ENCODE results near the gene UACA. TPM values are rescaled to one million over a fixed set of nuclear protein-coding genes. Genes with fewer than 3 reads are reported as not detected.

The UACA gene
- total RNA-seq, 4 donors from 2014 or later = 35.9 to 78.9 (median 50.5) TPM

GRCh38 chr15:70687482-70687881, 75.9 kb downstream of the UACA start:
- Histone ChIP-seq H3K4me3 (no peak overlapping the region), H3K4me1 (peaks cover 0 to 14% (median 0%) of the 10 kb centered on the region in 3 donors), H3K27ac (no peak overlapping the region), H3K9me3 (no peaks in the 10 kb centered on the region), H3K36me3 (peaks cover 0 to 39% of the 10 kb centered on the region in 2 donors), H3K27me3 (no peaks in the 10 kb centered on the region)
- WGBS, 2 donors (ENCODE audit: low coverage in 1 of 2) = 65 to 100% methylated on average over 1 to 3 of the region's 3 CpGs
- TF ChIP-seq, protein P1, sequence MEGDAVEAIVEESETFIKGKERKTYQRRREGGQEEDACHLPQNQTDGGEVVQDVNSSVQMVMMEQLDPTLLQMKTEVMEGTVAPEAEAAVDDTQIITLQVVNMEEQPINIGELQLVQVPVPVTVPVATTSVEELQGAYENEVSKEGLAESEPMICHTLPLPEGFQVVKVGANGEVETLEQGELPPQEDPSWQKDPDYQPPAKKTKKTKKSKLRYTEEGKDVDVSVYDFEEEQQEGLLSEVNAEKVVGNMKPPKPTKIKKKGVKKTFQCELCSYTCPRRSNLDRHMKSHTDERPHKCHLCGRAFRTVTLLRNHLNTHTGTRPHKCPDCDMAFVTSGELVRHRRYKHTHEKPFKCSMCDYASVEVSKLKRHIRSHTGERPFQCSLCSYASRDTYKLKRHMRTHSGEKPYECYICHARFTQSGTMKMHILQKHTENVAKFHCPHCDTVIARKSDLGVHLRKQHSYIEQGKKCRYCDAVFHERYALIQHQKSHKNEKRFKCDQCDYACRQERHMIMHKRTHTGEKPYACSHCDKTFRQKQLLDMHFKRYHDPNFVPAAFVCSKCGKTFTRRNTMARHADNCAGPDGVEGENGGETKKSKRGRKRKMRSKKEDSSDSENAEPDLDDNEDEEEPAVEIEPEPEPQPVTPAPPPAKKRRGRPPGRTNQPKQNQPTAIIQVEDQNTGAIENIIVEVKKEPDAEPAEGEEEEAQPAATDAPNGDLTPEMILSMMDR (IDR thresholded peaks at IDR 0.05) = no peak
- no peak for TF ChIP-seq EP300 (IDR thresholded peaks at IDR 0.05)
- TF ChIP-seq POLR2AphosphoS5 (IDR thresholded peaks at IDR 0.05) = no peak
- TF ChIP-seq POLR2A (IDR thresholded peaks at IDR 0.05) = no peak
- ATAC-seq = no peak

DNA sequence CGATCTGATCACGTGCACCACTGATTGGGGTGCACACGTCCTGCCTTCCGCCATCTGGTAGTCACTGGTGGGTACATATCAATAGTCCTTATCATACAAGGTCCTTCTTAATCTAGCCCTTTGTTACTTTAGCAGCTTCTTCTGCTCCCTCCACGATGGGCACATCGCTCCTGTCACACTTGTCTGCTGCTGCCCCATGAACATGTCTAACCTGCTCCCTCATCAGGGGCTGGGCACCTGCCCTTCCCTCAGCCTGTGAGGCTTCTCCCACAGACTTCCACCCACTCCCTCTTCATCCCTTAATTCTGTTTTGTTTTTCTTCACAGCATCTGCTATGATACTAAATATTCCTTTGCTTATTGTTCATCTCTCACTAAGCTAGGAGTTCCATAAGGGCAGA, 82.5 kb downstream of the UACA start:
- H3K4me1 ChIP-seq = peaks cover 0 to 26% (median 0%) of the 10 kb centered on the region in 3 donors
- no peaks in the 10 kb centered on the region for H3K9me3 ChIP-seq
- no peak overlapping the region for H3K27ac ChIP-seq
- H3K36me3 ChIP-seq = peaks cover 0 to 50% of the 10 kb centered on the region in 2 donors
- TF ChIP-seq POLR2A (IDR thresholded peaks at IDR 0.05) (no peak), POLR2AphosphoS5 (IDR thresholded peaks at IDR 0.05) (no peak), EP300 (IDR thresholded peaks at IDR 0.05) (no peak)
- TF ChIP-seq, protein P1 (IDR thresholded peaks at IDR 0.05) = no peak
- H3K4me3 ChIP-seq = no peak overlapping the region
- 72 to 83% methylated on average over 6 of the region's 6 CpGs for WGBS, 2 donors (ENCODE audit: low coverage in 1 of 2)
- ATAC-seq = no peak
- H3K27me3 ChIP-seq = no peaks in the 10 kb centered on the region

DNA sequence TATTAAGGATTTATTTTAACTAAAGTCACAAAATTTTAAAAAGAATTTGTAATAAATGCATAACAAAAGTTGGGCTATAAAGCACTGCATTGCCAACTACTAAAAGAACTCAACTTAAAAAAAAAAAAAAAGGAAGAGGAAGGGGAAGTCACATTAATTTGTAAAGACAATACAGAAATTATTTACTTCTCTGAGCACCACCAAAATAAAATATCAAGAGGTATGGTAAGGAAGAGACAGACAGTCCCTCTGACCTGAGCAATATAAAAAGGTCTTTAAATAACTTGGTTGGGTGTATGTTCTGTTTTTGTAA, 83.5 kb downstream of the UACA start:
- TF ChIP-seq EP300 (IDR thresholded peaks at IDR 0.05) (no peak), POLR2A (IDR thresholded peaks at IDR 0.05) (no peak), POLR2AphosphoS5 (IDR thresholded peaks at IDR 0.05) (no peak)
- TF ChIP-seq, protein P1 (IDR thresholded peaks at IDR 0.05) = no peak
- no peaks in the 10 kb centered on the region for H3K9me3 ChIP-seq
- H3K4me3 ChIP-seq = no peak overlapping the region
- H3K27ac ChIP-seq = no peak overlapping the region
- ATAC-seq = no peak
- H3K4me1 ChIP-seq = peaks cover 0 to 26% (median 0%) of the 10 kb centered on the region in 3 donors
- peaks cover 0 to 50% of the 10 kb centered on the region in 2 donors for H3K36me3 ChIP-seq
- H3K27me3 ChIP-seq = no peaks in the 10 kb centered on the region

DNA sequence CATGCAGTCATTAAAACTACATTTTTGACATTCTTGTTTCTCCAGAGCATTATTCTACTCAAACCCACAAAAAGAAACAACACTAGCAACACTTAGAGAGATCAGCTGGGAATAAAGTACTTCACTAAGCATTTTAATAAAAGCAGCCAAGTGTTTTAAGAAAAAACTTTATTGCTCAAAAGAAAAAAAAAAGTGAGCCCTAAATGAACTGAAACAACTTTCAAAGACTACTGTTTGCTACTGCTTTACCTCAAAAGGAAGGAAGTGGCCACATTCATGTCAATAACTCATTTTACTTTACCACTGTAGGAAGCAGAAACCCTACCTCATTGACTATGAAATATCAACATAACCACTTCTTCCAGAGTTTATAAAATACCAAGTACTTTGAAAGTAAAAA, 91.3 kb downstream of the UACA start:
- H3K27ac ChIP-seq = no peak overlapping the region

DNA sequence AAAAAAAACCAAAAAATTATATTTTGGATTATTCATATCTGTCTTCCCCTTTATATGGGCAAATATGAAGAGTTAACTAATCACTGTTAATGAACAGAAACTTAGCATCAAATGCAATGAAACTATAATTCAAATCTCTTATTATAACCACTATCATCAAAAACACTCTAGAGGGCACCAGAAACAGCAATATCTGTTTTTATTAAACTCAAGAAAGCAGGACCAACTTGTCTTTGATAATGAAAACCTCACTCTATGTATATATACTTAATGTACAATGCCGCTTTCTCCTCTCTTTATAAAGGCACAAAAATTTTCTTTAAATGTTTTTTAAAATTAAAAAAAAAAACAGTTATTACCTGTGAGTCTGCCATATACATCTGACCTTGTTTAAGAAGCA, 92.7 kb downstream of the UACA start:
- WGBS, 2 donors (ENCODE audit: low coverage in 1 of 2) = 89 to 95% methylated on average over 1 of the region's 1 CpG
- no peak for ATAC-seq
- Histone ChIP-seq H3K4me1 (peaks cover 0 to 15% (median 0%) of the 10 kb centered on the region in 3 donors), H3K4me3 (no peak overlapping the region), H3K27me3 (no peaks in the 10 kb centered on the region), H3K36me3 (peaks cover 0 to 72% of the 10 kb centered on the region in 2 donors), H3K9me3 (no peaks in the 10 kb centered on the region), H3K27ac (no peak overlapping the region)
- no peak for TF ChIP-seq EP300 (IDR thresholded peaks at IDR 0.05)
- TF ChIP-seq POLR2AphosphoS5 (IDR thresholded peaks at IDR 0.05) = no peak
- TF ChIP-seq POLR2A (IDR thresholded peaks at IDR 0.05) = no peak
- TF ChIP-seq, protein P1 (IDR thresholded peaks at IDR 0.05) = no peak

More for the DNA sequence above, 91.3 kb downstream of the UACA start:
- no peak for TF ChIP-seq POLR2AphosphoS5 (IDR thresholded peaks at IDR 0.05)
- no peak for TF ChIP-seq POLR2A (IDR thresholded peaks at IDR 0.05)
- TF ChIP-seq, protein P1 (IDR thresholded peaks at IDR 0.05) = no peak
- TF ChIP-seq EP300 (IDR thresholded peaks at IDR 0.05) = no peak
- Histone ChIP-seq H3K9me3 (no peaks in the 10 kb centered on the region), H3K36me3 (peaks cover 0 to 73% of the 10 kb centered on the region in 2 donors), H3K4me1 (peaks cover 0 to 12% (median 0%) of the 10 kb centered on the region in 3 donors), H3K27me3 (no peaks in the 10 kb centered on the region), H3K4me3 (no peak overlapping the region)
- ATAC-seq = no peak
